ENCODE data around the gene ARF3. TPM values are rescaled to one million over a fixed set of nuclear protein-coding genes. Genes with fewer than 3 reads are reported as not detected.
A peak's percentile ranks its signal among the peaks of the same experiment; 100 is the strongest.

Gene ARF3
- total RNA-seq, 6 experiments from 2014 or later = 186 to 213 (median 203) TPM

- H3K4me3 Mint-ChIP-seq = no peak overlapping the region
- DNase-seq = no peak
- H3K27ac Mint-ChIP-seq = no peak overlapping the region
- TF ChIP-seq CTCF (IDR thresholded peaks at IDR 0.05) = no peak
- H3K27me3 Mint-ChIP-seq (ENCODE audit: insufficient read depth) = peaks cover 78% of the 10 kb centered on the region
- H3K4me1 Mint-ChIP-seq (ENCODE audit: low read depth) = peaks cover 7% of the 10 kb centered on the region
- H3K36me3 Mint-ChIP-seq (ENCODE audit: low read depth) = peaks cover 6% of the 10 kb centered on the region; the same call in 1 of the 2 replicates
- H3K9me3 Mint-ChIP-seq = no peaks in the 10 kb centered on the region
Measured at GRCh38 chr12:48985901-48986300, 28.6 kb upstream of the ARF3 start.

GRCh38 chr12:48985475-48985897, 28.2 kb upstream of the ARF3 start:
- peaks cover 6% of the 10 kb centered on the region; the same call in 1 of the 2 replicates for H3K36me3 Mint-ChIP-seq (ENCODE audit: low read depth)
- peaks cover 7% of the 10 kb centered on the region for H3K4me1 Mint-ChIP-seq (ENCODE audit: low read depth)
- DNase-seq = no peak
- no peaks in the 10 kb centered on the region for H3K9me3 Mint-ChIP-seq
- no peak for TF ChIP-seq CTCF (IDR thresholded peaks at IDR 0.05)
- no peak overlapping the region for H3K4me3 Mint-ChIP-seq
- H3K27ac Mint-ChIP-seq = no peak overlapping the region
- H3K27me3 Mint-ChIP-seq (ENCODE audit: insufficient read depth) = peaks cover 77% of the 10 kb centered on the region

- Mint-ChIP-seq H3K9me3 (no peaks in the 10 kb centered on the region), H3K4me1 (ENCODE audit: low read depth) (peaks cover 28% of the 10 kb centered on the region), H3K4me3 (no peak overlapping the region), H3K36me3 (ENCODE audit: low read depth) (peaks cover 6% of the 10 kb centered on the region; the same call in 1 of the 2 replicates), H3K27me3 (ENCODE audit: insufficient read depth) (peaks cover 75% of the 10 kb centered on the region), H3K27ac (no peak overlapping the region)
- DNase-seq = no peak
- no peak for TF ChIP-seq CTCF (IDR thresholded peaks at IDR 0.05)
Measured at GRCh38 chr12:48982397-48983080, 25.3 kb upstream of the ARF3 start.

- no peak for DNase-seq
- Mint-ChIP-seq H3K9me3 (no peaks in the 10 kb centered on the region), H3K36me3 (ENCODE audit: low read depth) (peaks cover 6% of the 10 kb centered on the region; the same call in 1 of the 2 replicates), H3K4me3 (no peak overlapping the region), H3K27ac (no peak overlapping the region), H3K4me1 (ENCODE audit: low read depth) (peaks cover 35% of the 10 kb centered on the region), H3K27me3 (ENCODE audit: insufficient read depth) (peaks cover 74% of the 10 kb centered on the region)
- no peak for TF ChIP-seq CTCF (IDR thresholded peaks at IDR 0.05)
Measured at GRCh38 chr12:48981757-48982157, 24.5 kb upstream of the ARF3 start.

GRCh38 chr12:48980953-48981756, 23.9 kb upstream of the ARF3 start:
- H3K4me3 Mint-ChIP-seq = no peak overlapping the region; the same call in 1 of the 2 replicates

More at GRCh38 chr12:48980953-48981756, 23.9 kb upstream of the ARF3 start:
- peak; percentile 39; the same call in 1 of the 2 replicates for TF ChIP-seq CTCF (IDR thresholded peaks at IDR 0.05)
- H3K27ac Mint-ChIP-seq = no peak overlapping the region
- DNase-seq = no peak
- H3K9me3 Mint-ChIP-seq = no peaks in the 10 kb centered on the region
- H3K4me1 Mint-ChIP-seq (ENCODE audit: low read depth) = peaks cover 37% of the 10 kb centered on the region
- peaks cover 73% of the 10 kb centered on the region for H3K27me3 Mint-ChIP-seq (ENCODE audit: insufficient read depth)
- peaks cover 6% of the 10 kb centered on the region; the same call in 1 of the 2 replicates for H3K36me3 Mint-ChIP-seq (ENCODE audit: low read depth)
